ENCODE data around the gene FCRL2.

FCRL2 gene

GRCh38 chr1:157721985-157722384 is 54.9 kb downstream of the FCRL2 start:
- H3K36me3 ChIP-seq (ENCODE audit: control insufficient read depth, insufficient read depth, low read length), result no peaks in the 10 kb centered on the region

GRCh38 chr1:157715736-157716135 is 61.2 kb downstream of the FCRL2 start:
- H3K9me3 ChIP-seq (ENCODE audit: control insufficient read depth, low read length), result no peaks in the 10 kb centered on the region
- no peaks in the 10 kb centered on the region for H3K27me3 ChIP-seq (ENCODE audit: control insufficient read depth, insufficient read depth, low read length)
- H3K4me3 ChIP-seq (ENCODE audit: low read depth, low read length), result no peak overlapping the region
- H3K4me2 ChIP-seq (ENCODE audit: low read length), result no peak overlapping the region
- TF ChIP-seq CTCF (IDR thresholded peaks at IDR 0.05), result no peak
- H3K36me3 ChIP-seq (ENCODE audit: control insufficient read depth, insufficient read depth, low read length), result no peaks in the 10 kb centered on the region
- H3K27ac ChIP-seq, result no peak overlapping the region
- H3K9ac ChIP-seq, result no peak overlapping the region
- no peak overlapping the region for H2AFZ ChIP-seq
- H3K4me1 ChIP-seq, result no peaks in the 10 kb centered on the region
- H3K79me2 ChIP-seq, result no peaks in the 10 kb centered on the region

More at GRCh38 chr1:157721985-157722384, 54.9 kb downstream of the FCRL2 start:
- Histone ChIP-seq H3K79me2 (no peaks in the 10 kb centered on the region), H3K4me1 (no peaks in the 10 kb centered on the region), H2AFZ (no peak overlapping the region), H3K27me3 (ENCODE audit: control insufficient read depth, insufficient read depth, low read length) (no peaks in the 10 kb centered on the region), H3K9me3 (ENCODE audit: control insufficient read depth, low read length) (no peaks in the 10 kb centered on the region), H3K27ac (no peak overlapping the region), H3K9ac (no peak overlapping the region), H3K4me3 (ENCODE audit: low read depth, low read length) (no peak overlapping the region), H3K4me2 (ENCODE audit: low read length) (no peak overlapping the region)
- no peak for TF ChIP-seq CTCF (IDR thresholded peaks at IDR 0.05)

- Histone ChIP-seq H3K4me3 (ENCODE audit: low read depth, low read length) (no peak overlapping the region), H2AFZ (no peak overlapping the region), H3K4me2 (ENCODE audit: low read length) (no peak overlapping the region), H3K9ac (no peak overlapping the region), H3K27me3 (ENCODE audit: control insufficient read depth, insufficient read depth, low read length) (no peaks in the 10 kb centered on the region), H3K36me3 (ENCODE audit: control insufficient read depth, insufficient read depth, low read length) (no peaks in the 10 kb centered on the region), H3K9me3 (ENCODE audit: control insufficient read depth, low read length) (no peaks in the 10 kb centered on the region), H3K79me2 (no peaks in the 10 kb centered on the region), H3K4me1 (no peaks in the 10 kb centered on the region), H3K27ac (no peak overlapping the region)
- TF ChIP-seq CTCF (IDR thresholded peaks at IDR 0.05), result no peak
These were observed 65.1 kb downstream of the FCRL2 start for GRCh38 chr1:157711802-157712201.

- no peak for TF ChIP-seq CTCF (IDR thresholded peaks at IDR 0.05)
- Histone ChIP-seq H2AFZ (no peak overlapping the region), H3K79me2 (no peaks in the 10 kb centered on the region), H3K9ac (no peak overlapping the region), H3K36me3 (ENCODE audit: control insufficient read depth, insufficient read depth, low read length) (no peaks in the 10 kb centered on the region), H3K27me3 (ENCODE audit: control insufficient read depth, insufficient read depth, low read length) (no peaks in the 10 kb centered on the region), H3K4me2 (ENCODE audit: low read length) (no peak overlapping the region), H3K9me3 (ENCODE audit: control insufficient read depth, low read length) (no peaks in the 10 kb centered on the region), H3K4me1 (no peaks in the 10 kb centered on the region), H3K4me3 (ENCODE audit: low read depth, low read length) (no peak overlapping the region), H3K27ac (no peak overlapping the region)
These were observed 72.1 kb downstream of the FCRL2 start for GRCh38 chr1:157704878-157705277.

- Histone ChIP-seq H3K4me1 (no peaks in the 10 kb centered on the region), H3K79me2 (no peaks in the 10 kb centered on the region), H3K9me3 (ENCODE audit: control insufficient read depth, low read length) (no peaks in the 10 kb centered on the region), H3K4me3 (ENCODE audit: low read depth, low read length) (no peak overlapping the region), H3K9ac (no peak overlapping the region), H3K27ac (no peak overlapping the region), H3K36me3 (ENCODE audit: control insufficient read depth, insufficient read depth, low read length) (no peaks in the 10 kb centered on the region), H3K27me3 (ENCODE audit: control insufficient read depth, insufficient read depth, low read length) (no peaks in the 10 kb centered on the region), H2AFZ (no peak overlapping the region), H3K4me2 (ENCODE audit: low read length) (no peak overlapping the region)
- TF ChIP-seq CTCF (IDR thresholded peaks at IDR 0.05), result no peak
These were observed 73.0 kb downstream of the FCRL2 start for GRCh38 chr1:157703981-157704380.

All from parathyroid adenoma (tissue), 2 donors.